ENCODE measurements around the gene ZDHHC18.

ZDHHC18 gene

DNA sequence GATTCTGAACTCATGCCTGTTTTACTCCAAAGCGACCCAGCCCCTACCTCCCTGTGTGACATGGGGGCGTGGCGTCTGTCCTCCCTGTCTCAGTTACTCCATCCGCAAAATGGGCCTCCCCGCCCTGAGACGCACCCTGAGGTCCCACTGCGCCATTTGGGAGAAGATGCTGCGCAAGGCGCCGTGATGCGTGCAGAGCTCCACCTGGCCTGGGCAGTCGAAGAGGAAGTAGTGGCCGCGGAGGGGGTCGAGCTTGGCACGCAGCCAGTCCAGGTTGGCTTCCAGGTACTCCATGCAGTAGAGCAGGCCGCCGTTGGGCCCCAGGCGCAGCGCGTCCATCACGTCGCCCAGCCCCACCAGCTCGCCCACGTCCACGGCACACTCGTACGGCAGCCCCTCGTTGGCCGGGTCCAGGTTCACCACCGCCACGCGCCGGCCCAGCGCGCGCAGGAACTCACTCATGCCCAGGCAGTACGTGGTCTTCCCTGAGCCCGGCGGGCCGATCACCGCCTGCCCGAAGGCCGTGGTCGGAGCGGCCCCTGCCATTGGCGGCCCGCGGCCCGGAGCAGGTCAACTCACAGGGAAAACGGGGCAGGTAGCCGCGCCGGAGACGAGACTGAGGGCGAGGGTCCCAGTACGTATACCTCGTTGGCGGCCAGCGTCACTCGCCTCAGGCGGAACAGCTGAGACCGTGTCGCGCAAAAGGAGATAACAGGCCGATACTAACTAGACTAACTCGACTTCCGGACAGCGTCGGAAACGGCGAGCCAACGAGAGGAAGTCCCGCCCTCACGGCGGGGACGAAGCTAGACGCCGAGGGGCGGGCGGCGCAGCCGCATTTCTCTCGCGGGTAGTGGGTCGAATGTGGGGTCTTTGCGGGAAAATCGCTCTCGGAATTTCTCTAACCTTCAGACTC is 63.3 kb downstream of the ZDHHC18 start, which contains the start of gene GPN2 (continued):
- TF ChIP-seq ZNF791 (tag by site-specific recombination; IDR thresholded peaks at IDR 0.05) (no peak; the same call in 1 of the 2 replicates), ZNF473 (tag by site-specific recombination; IDR thresholded peaks at IDR 0.05) (no peak), ZSCAN23 (tag by site-specific recombination; IDR thresholded peaks at IDR 0.05) (no peak), ZNF350 (tag by site-specific recombination; IDR thresholded peaks at IDR 0.05) (no peak), GFI1B (tag by site-specific recombination; IDR thresholded peaks at IDR 0.05) (no peak), ZNF530 (tag by site-specific recombination; IDR thresholded peaks at IDR 0.05; ENCODE audit: low read depth) (no peak), KLF1 (tag by site-specific recombination; IDR thresholded peaks at IDR 0.05) (no peak), REPIN1 (tag by site-specific recombination; IDR thresholded peaks at IDR 0.05; ENCODE audit: low read depth) (no peak), ZNF174 (tag by site-specific recombination; IDR thresholded peaks at IDR 0.05) (no peak), ZFP3 (tag by site-specific recombination; IDR thresholded peaks at IDR 0.05; ENCODE audit: low read depth) (no peak), ZNF16 (tag by site-specific recombination; IDR thresholded peaks at IDR 0.05; ENCODE audit: low read depth) (no peak), ZFP41 (tag by site-specific recombination; IDR thresholded peaks at IDR 0.05; ENCODE audit: borderline replicate concordance) (no peak), ZBTB21 (tag by site-specific recombination; IDR thresholded peaks at IDR 0.05) (no peak), ZNF354C (tag by site-specific recombination; IDR thresholded peaks at IDR 0.05; ENCODE audit: borderline replicate concordance, low read depth) (no peak), ZNF202 (tag by site-specific recombination; IDR thresholded peaks at IDR 0.05; ENCODE audit: borderline replicate concordance) (no peak)
- TF ChIP-seq, protein P1, sequence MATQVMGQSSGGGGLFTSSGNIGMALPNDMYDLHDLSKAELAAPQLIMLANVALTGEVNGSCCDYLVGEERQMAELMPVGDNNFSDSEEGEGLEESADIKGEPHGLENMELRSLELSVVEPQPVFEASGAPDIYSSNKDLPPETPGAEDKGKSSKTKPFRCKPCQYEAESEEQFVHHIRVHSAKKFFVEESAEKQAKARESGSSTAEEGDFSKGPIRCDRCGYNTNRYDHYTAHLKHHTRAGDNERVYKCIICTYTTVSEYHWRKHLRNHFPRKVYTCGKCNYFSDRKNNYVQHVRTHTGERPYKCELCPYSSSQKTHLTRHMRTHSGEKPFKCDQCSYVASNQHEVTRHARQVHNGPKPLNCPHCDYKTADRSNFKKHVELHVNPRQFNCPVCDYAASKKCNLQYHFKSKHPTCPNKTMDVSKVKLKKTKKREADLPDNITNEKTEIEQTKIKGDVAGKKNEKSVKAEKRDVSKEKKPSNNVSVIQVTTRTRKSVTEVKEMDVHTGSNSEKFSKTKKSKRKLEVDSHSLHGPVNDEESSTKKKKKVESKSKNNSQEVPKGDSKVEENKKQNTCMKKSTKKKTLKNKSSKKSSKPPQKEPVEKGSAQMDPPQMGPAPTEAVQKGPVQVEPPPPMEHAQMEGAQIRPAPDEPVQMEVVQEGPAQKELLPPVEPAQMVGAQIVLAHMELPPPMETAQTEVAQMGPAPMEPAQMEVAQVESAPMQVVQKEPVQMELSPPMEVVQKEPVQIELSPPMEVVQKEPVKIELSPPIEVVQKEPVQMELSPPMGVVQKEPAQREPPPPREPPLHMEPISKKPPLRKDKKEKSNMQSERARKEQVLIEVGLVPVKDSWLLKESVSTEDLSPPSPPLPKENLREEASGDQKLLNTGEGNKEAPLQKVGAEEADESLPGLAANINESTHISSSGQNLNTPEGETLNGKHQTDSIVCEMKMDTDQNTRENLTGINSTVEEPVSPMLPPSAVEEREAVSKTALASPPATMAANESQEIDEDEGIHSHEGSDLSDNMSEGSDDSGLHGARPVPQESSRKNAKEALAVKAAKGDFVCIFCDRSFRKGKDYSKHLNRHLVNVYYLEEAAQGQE (tag by site-specific recombination; IDR thresholded peaks at IDR 0.05) = 0 out of 2 replicates have a peak, but pooled peaks have one; percentile 25
- TF ChIP-seq, protein P2, sequence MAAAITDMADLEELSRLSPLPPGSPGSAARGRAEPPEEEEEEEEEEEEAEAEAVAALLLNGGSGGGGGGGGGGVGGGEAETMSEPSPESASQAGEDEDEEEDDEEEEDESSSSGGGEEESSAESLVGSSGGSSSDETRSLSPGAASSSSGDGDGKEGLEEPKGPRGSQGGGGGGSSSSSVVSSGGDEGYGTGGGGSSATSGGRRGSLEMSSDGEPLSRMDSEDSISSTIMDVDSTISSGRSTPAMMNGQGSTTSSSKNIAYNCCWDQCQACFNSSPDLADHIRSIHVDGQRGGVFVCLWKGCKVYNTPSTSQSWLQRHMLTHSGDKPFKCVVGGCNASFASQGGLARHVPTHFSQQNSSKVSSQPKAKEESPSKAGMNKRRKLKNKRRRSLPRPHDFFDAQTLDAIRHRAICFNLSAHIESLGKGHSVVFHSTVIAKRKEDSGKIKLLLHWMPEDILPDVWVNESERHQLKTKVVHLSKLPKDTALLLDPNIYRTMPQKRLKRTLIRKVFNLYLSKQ (tag by site-specific recombination; IDR thresholded peaks at IDR 0.05; ENCODE audit: borderline replicate concordance) = no peak
- TF ChIP-seq, protein P3, sequence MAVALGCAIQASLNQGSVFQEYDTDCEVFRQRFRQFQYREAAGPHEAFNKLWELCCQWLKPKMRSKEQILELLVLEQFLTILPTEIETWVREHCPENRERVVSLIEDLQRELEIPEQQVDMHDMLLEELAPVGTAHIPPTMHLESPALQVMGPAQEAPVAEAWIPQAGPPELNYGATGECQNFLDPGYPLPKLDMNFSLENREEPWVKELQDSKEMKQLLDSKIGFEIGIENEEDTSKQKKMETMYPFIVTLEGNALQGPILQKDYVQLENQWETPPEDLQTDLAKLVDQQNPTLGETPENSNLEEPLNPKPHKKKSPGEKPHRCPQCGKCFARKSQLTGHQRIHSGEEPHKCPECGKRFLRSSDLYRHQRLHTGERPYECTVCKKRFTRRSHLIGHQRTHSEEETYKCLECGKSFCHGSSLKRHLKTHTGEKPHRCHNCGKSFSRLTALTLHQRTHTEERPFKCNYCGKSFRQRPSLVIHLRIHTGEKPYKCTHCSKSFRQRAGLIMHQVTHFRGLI (tag by site-specific recombination; IDR thresholded peaks at IDR 0.05) = peak; percentile 69; the same call in 1 of the 2 replicates
- TF ChIP-seq, protein P4, sequence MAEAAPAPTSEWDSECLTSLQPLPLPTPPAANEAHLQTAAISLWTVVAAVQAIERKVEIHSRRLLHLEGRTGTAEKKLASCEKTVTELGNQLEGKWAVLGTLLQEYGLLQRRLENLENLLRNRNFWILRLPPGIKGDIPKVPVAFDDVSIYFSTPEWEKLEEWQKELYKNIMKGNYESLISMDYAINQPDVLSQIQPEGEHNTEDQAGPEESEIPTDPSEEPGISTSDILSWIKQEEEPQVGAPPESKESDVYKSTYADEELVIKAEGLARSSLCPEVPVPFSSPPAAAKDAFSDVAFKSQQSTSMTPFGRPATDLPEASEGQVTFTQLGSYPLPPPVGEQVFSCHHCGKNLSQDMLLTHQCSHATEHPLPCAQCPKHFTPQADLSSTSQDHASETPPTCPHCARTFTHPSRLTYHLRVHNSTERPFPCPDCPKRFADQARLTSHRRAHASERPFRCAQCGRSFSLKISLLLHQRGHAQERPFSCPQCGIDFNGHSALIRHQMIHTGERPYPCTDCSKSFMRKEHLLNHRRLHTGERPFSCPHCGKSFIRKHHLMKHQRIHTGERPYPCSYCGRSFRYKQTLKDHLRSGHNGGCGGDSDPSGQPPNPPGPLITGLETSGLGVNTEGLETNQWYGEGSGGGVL (tag by site-specific recombination; IDR thresholded peaks at IDR 0.05) = no peak
- TF ChIP-seq, protein P5, sequence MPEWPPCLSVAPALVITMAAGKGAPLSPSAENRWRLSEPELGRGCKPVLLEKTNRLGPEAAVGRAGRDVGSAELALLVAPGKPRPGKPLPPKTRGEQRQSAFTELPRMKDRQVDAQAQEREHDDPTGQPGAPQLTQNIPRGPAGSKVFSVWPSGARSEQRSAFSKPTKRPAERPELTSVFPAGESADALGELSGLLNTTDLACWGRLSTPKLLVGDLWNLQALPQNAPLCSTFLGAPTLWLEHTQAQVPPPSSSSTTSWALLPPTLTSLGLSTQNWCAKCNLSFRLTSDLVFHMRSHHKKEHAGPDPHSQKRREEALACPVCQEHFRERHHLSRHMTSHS (tag by site-specific recombination; IDR thresholded peaks at IDR 0.05) = no peak
- TF ChIP-seq, protein P6, sequence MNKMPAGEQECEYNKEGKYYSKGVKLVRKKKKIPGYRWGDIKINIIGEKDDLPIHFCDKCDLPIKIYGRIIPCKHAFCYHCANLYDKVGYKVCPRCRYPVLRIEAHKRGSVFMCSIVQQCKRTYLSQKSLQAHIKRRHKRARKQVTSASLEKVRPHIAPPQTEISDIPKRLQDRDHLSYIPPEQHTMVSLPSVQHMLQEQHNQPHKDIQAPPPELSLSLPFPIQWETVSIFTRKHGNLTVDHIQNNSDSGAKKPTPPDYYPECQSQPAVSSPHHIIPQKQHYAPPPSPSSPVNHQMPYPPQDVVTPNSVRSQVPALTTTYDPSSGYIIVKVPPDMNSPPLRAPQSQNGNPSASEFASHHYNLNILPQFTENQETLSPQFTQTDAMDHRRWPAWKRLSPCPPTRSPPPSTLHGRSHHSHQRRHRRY (tag by site-specific recombination; IDR thresholded peaks at IDR 0.05) = no peak
- TF ChIP-seq, protein P7, sequence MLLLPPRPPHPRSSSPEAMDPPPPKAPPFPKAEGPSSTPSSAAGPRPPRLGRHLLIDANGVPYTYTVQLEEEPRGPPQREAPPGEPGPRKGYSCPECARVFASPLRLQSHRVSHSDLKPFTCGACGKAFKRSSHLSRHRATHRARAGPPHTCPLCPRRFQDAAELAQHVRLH (tag by site-specific recombination; IDR thresholded peaks at IDR 0.05) = no peak
- TF ChIP-seq, protein P8, sequence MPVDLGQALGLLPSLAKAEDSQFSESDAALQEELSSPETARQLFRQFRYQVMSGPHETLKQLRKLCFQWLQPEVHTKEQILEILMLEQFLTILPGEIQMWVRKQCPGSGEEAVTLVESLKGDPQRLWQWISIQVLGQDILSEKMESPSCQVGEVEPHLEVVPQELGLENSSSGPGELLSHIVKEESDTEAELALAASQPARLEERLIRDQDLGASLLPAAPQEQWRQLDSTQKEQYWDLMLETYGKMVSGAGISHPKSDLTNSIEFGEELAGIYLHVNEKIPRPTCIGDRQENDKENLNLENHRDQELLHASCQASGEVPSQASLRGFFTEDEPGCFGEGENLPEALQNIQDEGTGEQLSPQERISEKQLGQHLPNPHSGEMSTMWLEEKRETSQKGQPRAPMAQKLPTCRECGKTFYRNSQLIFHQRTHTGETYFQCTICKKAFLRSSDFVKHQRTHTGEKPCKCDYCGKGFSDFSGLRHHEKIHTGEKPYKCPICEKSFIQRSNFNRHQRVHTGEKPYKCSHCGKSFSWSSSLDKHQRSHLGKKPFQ (tag by site-specific recombination; IDR thresholded peaks at IDR 0.05) = no peak

Measured in HEK293 (cell line).